SU-DHL-6 (cell line): ENCODE measurements around the gene GRM8.

Experiments used
- H2AFZ ChIP-seq: fragments of 200-600 bp; sonication (generic); 2 replicates; pipeline ENCODE4 v1.6.1; 2014; ENCODE audit warnings: low read depth, mild to moderate bottlenecking, moderate library complexity, mixed read lengths, antibody characterized with exemption, low read length; ENCODE audit not compliant: severe bottlenecking
- H3F3A ChIP-seq: fragments of 200-600 bp; shearing (Covaris generic); 2 replicates; pipeline ENCODE4 v1.6.0; 2016; ENCODE audit warnings: antibody characterized with exemption, mild to moderate bottlenecking; ENCODE audit not compliant: insufficient read depth
- H3K27ac ChIP-seq: fragments of 200-600 bp; sonication (generic); 2 replicates; pipeline ENCODE4 v1.5.1; 2016; ENCODE audit warnings: low read depth, mild to moderate bottlenecking, low read length, moderate library complexity, mixed read lengths
- H3K27me3 ChIP-seq: fragments of 200-600 bp; sonication (generic), shearing (Covaris generic); 2 replicates; pipeline ENCODE4 v1.6.0; 2014; ENCODE audit warnings: mild to moderate bottlenecking, low read length
- H3K36me3 ChIP-seq: fragments of 200-600 bp; sonication (generic); 2 replicates; pipeline ENCODE4 v1.6.1; 2014; ENCODE audit warnings: mild to moderate bottlenecking, low read length, mixed read lengths
- H3K4me2 ChIP-seq: fragments of 300-600, 200-600 bp; shearing (Covaris generic), sonication (generic); 2 replicates; pipeline ENCODE4 v1.6.0; 2014; ENCODE audit warnings: low read length, low read depth, mild to moderate bottlenecking; ENCODE audit not compliant: poor library complexity, severe bottlenecking
- H3K4me3 ChIP-seq: fragments of 200-600 bp; sonication (generic); 2 replicates; pipeline ENCODE4 v1.5.1; 2014; ENCODE audit warnings: antibody characterized with exemption, low read length, mild to moderate bottlenecking, mixed read lengths; ENCODE audit not compliant: insufficient read depth, poor library complexity, severe bottlenecking
- H3K79me2 ChIP-seq: fragments of 200-600 bp; sonication (generic); 2 replicates; pipeline ENCODE4 v1.6.1; 2014; ENCODE audit warnings: mild to moderate bottlenecking, low read length, moderate library complexity; ENCODE audit not compliant: insufficient read depth
- H3K9ac ChIP-seq: fragments of 200-600 bp; sonication (generic); 2 replicates; pipeline ENCODE4 v1.7.0; 2014; ENCODE audit warnings: mild to moderate bottlenecking, low read length
- H3K9me2 ChIP-seq: fragments of 200-600 bp; sonication (generic); replicated peaks from 2 replicates; pipeline ENCODE4 v1.6.1; 2014; ENCODE audit warnings: low read length; ENCODE audit not compliant: insufficient read depth
- H3K9me3 ChIP-seq: fragments of 200-600 bp; sonication (generic); 2 replicates; pipeline ENCODE4 v1.6.1; 2014; ENCODE audit warnings: low read length, mixed read lengths; ENCODE audit not compliant: insufficient read depth
- H4K20me1 ChIP-seq: fragments of 200-600 bp; sonication (generic); 2 replicates; pipeline ENCODE4 v1.6.1; 2014; ENCODE audit warnings: low read depth, mild to moderate bottlenecking, antibody characterized with exemption, low read length, moderate library complexity, mixed read lengths
- EZH2phosphoT487 ChIP-seq: fragments of 200-600 bp; sonication (generic), shearing (Covaris generic); conservative IDR thresholded peaks from 2 replicates; pipeline ENCODE4 v1.6.1; 2018; ENCODE audit warnings: mild to moderate bottlenecking, antibody characterized with exemption, low read length, moderate library complexity, mixed read lengths
- TF ChIP-seq, protein P1 (sequence below): fragments of 200-600 bp; sonication (generic); IDR thresholded peaks from one replicate; pipeline ENCODE4 v1.5.1; 2017; ENCODE audit warnings: antibody characterized with exemption, mild to moderate bottlenecking, low read length, moderate library complexity; ENCODE audit not compliant: insufficient read depth, poor library complexity, severe bottlenecking

GRM8 gene

DNA sequence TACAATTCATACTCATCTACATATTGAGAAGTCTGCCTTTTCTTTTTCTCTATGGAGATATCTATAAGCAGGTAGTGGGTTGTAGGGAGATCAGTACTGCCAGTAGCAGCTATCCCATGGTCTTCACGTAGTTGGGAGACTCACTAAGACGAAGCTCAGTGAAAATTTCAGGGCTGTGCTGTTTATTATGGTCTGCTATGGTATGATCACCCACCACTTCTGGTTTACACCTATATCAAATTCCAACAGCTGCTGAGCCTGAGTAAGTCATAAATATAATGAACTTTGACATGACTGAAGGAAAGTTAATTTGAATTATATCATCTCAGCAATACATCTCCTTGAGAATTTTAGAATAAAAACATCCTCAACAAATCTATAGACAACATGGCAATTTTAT lies 741.7 kb downstream of the GRM8 start:
- TF ChIP-seq, protein P1, sequence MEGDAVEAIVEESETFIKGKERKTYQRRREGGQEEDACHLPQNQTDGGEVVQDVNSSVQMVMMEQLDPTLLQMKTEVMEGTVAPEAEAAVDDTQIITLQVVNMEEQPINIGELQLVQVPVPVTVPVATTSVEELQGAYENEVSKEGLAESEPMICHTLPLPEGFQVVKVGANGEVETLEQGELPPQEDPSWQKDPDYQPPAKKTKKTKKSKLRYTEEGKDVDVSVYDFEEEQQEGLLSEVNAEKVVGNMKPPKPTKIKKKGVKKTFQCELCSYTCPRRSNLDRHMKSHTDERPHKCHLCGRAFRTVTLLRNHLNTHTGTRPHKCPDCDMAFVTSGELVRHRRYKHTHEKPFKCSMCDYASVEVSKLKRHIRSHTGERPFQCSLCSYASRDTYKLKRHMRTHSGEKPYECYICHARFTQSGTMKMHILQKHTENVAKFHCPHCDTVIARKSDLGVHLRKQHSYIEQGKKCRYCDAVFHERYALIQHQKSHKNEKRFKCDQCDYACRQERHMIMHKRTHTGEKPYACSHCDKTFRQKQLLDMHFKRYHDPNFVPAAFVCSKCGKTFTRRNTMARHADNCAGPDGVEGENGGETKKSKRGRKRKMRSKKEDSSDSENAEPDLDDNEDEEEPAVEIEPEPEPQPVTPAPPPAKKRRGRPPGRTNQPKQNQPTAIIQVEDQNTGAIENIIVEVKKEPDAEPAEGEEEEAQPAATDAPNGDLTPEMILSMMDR = no peak
- TF ChIP-seq EZH2phosphoT487 = no peak
- H3F3A ChIP-seq = no peaks in the 10 kb centered on the region
- H3K27me3 ChIP-seq = no peaks in the 10 kb centered on the region

DNA sequence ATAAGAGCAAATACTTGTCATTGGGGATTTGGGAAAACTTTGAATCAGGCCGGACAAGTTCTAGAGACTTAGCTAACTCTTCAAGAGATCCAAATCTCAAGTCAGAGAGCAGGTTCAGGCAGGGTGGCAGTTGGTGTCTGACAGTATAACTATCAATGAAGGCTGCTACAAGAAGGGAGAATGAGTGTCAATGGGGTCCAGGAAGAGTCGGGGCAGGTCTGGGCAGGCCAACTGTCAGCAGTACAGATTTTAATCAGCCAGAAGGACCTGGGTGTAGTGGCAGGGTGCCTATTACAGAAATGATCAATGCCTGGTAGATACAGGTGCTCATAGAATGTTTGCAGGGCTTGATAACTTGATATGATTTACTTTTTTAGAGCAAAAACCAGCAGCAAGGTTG lies 751.1 kb downstream of the GRM8 start:
- Histone ChIP-seq H3K27ac (no peak overlapping the region), H4K20me1 (no peaks in the 10 kb centered on the region), H3K9me2 (no peaks in the 10 kb centered on the region), H3K4me2 (no peak overlapping the region), H3K4me3 (no peak overlapping the region), H3K36me3 (no peaks in the 10 kb centered on the region), H3K79me2 (no peaks in the 10 kb centered on the region), H3K27me3 (no peaks in the 10 kb centered on the region), H3F3A (no peaks in the 10 kb centered on the region), H2AFZ (no peak overlapping the region), H3K9ac (no peak overlapping the region), H3K9me3 (no peaks in the 10 kb centered on the region)
- TF ChIP-seq EZH2phosphoT487 = no peak
- TF ChIP-seq, protein P1 = no peak

More for the DNA sequence above, 741.7 kb downstream of the GRM8 start:
- Histone ChIP-seq H4K20me1 (no peaks in the 10 kb centered on the region), H3K4me2 (no peak overlapping the region), H3K9me3 (no peaks in the 10 kb centered on the region), H3K27ac (no peak overlapping the region), H3K9me2 (no peaks in the 10 kb centered on the region), H3K9ac (no peak overlapping the region), H2AFZ (no peak overlapping the region), H3K79me2 (no peaks in the 10 kb centered on the region), H3K36me3 (no peaks in the 10 kb centered on the region), H3K4me3 (no peak overlapping the region)

- H4K20me1 ChIP-seq = no peaks in the 10 kb centered on the region
- no peak overlapping the region for H3K9ac ChIP-seq
- H3K4me3 ChIP-seq = no peak overlapping the region
- H3K27me3 ChIP-seq = no peaks in the 10 kb centered on the region
- no peaks in the 10 kb centered on the region for H3K9me3 ChIP-seq
- H2AFZ ChIP-seq = no peak overlapping the region
- no peak for TF ChIP-seq EZH2phosphoT487
- TF ChIP-seq, protein P1 = no peak
- no peaks in the 10 kb centered on the region for H3K9me2 ChIP-seq
- no peak overlapping the region for H3K4me2 ChIP-seq
- H3K36me3 ChIP-seq = no peaks in the 10 kb centered on the region
- H3K79me2 ChIP-seq = no peaks in the 10 kb centered on the region
- H3K27ac ChIP-seq = no peak overlapping the region
- H3F3A ChIP-seq = no peaks in the 10 kb centered on the region
These were observed 753.3 kb downstream of the GRM8 start for GRCh38 chr7:126499481-126499880.
